K562 (cell line): Measurements from ENCODE around the gene DAGLA. TPM values are rescaled to one million over a fixed set of nuclear protein-coding genes. Genes with fewer than 3 reads are reported as not detected.

ENCODE experiments used
- DDX20 ChIP-seq: fragments of 450-650 bp; IDR thresholded peaks from 2 replicates; pipeline ENCODE4 v1.6.1; 2016; ENCODE audit warnings: missing genetic modification characterization, low read depth, mild to moderate bottlenecking, missing compliant biosample characterization, moderate library complexity
- GATA2 ChIP-seq: sonication (generic); formaldehyde crosslinking; IDR thresholded peaks from 2 replicates; pipeline ENCODE4 v1.4.0; 2020; ENCODE audit warnings: mild to moderate bottlenecking, missing genetic modification reagents
- U2AF1 ChIP-seq: fragments of 200-400 bp; formaldehyde crosslinking; optimal IDR thresholded peaks from 2 replicates; pipeline ENCODE3; 2017; ENCODE audit warnings: mild to moderate bottlenecking, low read depth, low read length, moderate library complexity
- YY1 ChIP-seq, 3 experiments: IDR thresholded peaks; 2 replicates each; pipeline ENCODE4 v1.6.1; 2011; ENCODE audit warnings: low read length in 2 of 3, mild to moderate bottlenecking in 2 of 3, moderate library complexity in 2 of 3, borderline replicate concordance in 1 of 3, control low read depth in 1 of 3, low read depth in 1 of 3; ENCODE audit not compliant: insufficient read depth in 3 of 3, insufficient replicate concordance in 2 of 3, control insufficient read depth in 1 of 3, insufficient read length in 1 of 3; ENCODE audit errors: extremely low read depth in 1 of 3
- polyA plus RNA-seq, 8 experiments: library from polyadenylated mRNA; depleted of rRNA in 4 of 8; stranded (reverse) in 5 of 8; unstranded in 3 of 8; fragments of >200 nt; fragmentation: Nextera tagmentation in 2 of 8; fragmentation: Illumina TruSeq in 1 of 8; extraction: Ambion mirVana in 2 of 8; extraction: Trizol in 1 of 8; gene quantifications; 2 replicates each; pipeline versions ENCODE4 v1.2.1 to v1.2.3, GENCODE V29; 2011 to 2014; ENCODE audit warnings: inconsistent platforms in 1 of 8, missing spikeins in 1 of 8
- total RNA-seq, 7 experiments: library from RNA; depleted of rRNA in 6 of 7; stranded (reverse); fragments of >200 nt in 6 of 7; fragmentation: Illumina TruSeq in 2 of 7; extraction: Trizol in 2 of 7; gene quantifications; 2 replicates each; pipeline versions ENCODE4 v1.2.1 to v1.2.3, GENCODE V29; 2011 to 2021; ENCODE audit warnings: low replicate concordance in 1 of 7
- TF ChIP-seq, protein P1 (sequence below): fragments of 200-600 bp; sonication (generic); IDR thresholded peaks from one replicate; pipeline ENCODE4 v1.6.1; 2012; ENCODE audit warnings: mild to moderate bottlenecking, low read depth, low read length, inconsistent platforms
- TF ChIP-seq, protein P2 (sequence below): fragments of 250-450 bp; sonication (Bioruptor Pico); IDR thresholded peaks from 2 replicates; pipeline ENCODE4 v1.4.0; 2020; ENCODE audit warnings: mild to moderate bottlenecking
- TF ChIP-seq, protein P3 (sequence below): fragments of 200-800 bp; sonication (Bioruptor generic); IDR thresholded peaks from 2 replicates; pipeline ENCODE4 v1.6.1; 2016; ENCODE audit warnings: missing genetic modification characterization, missing compliant biosample characterization

The DAGLA gene
- total and polyA plus RNA-seq, 9 of the 15 experiments (the other 6 are each of a cell fraction or from before 2014, with no cell fraction given) = 0.03 to 0.16 (median 0.04) TPM; not detected in 4

DNA sequence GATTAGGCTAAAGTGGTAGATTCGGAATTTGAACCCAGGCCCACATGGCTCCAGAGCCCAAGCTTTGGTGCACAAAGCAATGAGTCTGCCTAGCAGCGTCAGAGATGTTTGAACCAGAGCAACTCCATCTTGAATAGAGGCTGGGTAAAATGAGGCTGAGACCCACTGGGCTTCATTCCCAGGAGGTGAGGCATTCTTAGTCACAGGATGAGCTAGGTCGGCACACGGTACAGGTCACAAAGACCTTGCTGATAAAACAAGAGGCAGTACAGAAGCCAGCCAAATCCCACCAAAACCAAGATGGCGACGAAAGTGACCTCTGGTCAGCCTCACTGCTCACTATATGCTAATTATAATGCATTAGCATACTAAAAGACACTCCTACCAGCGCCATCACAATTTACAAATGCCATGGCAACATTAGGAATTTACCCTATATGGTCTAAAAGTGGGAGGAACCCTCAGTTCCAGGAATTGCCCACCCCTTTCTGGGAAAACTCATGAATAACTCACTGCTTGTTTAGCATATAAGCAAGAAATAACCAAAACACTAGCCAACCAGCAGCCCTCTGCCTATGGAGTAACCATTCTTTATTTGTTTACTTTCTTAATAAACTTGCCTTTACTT lies 40.3 kb upstream of the DAGLA start (continued):
- TF ChIP-seq, protein P1, sequence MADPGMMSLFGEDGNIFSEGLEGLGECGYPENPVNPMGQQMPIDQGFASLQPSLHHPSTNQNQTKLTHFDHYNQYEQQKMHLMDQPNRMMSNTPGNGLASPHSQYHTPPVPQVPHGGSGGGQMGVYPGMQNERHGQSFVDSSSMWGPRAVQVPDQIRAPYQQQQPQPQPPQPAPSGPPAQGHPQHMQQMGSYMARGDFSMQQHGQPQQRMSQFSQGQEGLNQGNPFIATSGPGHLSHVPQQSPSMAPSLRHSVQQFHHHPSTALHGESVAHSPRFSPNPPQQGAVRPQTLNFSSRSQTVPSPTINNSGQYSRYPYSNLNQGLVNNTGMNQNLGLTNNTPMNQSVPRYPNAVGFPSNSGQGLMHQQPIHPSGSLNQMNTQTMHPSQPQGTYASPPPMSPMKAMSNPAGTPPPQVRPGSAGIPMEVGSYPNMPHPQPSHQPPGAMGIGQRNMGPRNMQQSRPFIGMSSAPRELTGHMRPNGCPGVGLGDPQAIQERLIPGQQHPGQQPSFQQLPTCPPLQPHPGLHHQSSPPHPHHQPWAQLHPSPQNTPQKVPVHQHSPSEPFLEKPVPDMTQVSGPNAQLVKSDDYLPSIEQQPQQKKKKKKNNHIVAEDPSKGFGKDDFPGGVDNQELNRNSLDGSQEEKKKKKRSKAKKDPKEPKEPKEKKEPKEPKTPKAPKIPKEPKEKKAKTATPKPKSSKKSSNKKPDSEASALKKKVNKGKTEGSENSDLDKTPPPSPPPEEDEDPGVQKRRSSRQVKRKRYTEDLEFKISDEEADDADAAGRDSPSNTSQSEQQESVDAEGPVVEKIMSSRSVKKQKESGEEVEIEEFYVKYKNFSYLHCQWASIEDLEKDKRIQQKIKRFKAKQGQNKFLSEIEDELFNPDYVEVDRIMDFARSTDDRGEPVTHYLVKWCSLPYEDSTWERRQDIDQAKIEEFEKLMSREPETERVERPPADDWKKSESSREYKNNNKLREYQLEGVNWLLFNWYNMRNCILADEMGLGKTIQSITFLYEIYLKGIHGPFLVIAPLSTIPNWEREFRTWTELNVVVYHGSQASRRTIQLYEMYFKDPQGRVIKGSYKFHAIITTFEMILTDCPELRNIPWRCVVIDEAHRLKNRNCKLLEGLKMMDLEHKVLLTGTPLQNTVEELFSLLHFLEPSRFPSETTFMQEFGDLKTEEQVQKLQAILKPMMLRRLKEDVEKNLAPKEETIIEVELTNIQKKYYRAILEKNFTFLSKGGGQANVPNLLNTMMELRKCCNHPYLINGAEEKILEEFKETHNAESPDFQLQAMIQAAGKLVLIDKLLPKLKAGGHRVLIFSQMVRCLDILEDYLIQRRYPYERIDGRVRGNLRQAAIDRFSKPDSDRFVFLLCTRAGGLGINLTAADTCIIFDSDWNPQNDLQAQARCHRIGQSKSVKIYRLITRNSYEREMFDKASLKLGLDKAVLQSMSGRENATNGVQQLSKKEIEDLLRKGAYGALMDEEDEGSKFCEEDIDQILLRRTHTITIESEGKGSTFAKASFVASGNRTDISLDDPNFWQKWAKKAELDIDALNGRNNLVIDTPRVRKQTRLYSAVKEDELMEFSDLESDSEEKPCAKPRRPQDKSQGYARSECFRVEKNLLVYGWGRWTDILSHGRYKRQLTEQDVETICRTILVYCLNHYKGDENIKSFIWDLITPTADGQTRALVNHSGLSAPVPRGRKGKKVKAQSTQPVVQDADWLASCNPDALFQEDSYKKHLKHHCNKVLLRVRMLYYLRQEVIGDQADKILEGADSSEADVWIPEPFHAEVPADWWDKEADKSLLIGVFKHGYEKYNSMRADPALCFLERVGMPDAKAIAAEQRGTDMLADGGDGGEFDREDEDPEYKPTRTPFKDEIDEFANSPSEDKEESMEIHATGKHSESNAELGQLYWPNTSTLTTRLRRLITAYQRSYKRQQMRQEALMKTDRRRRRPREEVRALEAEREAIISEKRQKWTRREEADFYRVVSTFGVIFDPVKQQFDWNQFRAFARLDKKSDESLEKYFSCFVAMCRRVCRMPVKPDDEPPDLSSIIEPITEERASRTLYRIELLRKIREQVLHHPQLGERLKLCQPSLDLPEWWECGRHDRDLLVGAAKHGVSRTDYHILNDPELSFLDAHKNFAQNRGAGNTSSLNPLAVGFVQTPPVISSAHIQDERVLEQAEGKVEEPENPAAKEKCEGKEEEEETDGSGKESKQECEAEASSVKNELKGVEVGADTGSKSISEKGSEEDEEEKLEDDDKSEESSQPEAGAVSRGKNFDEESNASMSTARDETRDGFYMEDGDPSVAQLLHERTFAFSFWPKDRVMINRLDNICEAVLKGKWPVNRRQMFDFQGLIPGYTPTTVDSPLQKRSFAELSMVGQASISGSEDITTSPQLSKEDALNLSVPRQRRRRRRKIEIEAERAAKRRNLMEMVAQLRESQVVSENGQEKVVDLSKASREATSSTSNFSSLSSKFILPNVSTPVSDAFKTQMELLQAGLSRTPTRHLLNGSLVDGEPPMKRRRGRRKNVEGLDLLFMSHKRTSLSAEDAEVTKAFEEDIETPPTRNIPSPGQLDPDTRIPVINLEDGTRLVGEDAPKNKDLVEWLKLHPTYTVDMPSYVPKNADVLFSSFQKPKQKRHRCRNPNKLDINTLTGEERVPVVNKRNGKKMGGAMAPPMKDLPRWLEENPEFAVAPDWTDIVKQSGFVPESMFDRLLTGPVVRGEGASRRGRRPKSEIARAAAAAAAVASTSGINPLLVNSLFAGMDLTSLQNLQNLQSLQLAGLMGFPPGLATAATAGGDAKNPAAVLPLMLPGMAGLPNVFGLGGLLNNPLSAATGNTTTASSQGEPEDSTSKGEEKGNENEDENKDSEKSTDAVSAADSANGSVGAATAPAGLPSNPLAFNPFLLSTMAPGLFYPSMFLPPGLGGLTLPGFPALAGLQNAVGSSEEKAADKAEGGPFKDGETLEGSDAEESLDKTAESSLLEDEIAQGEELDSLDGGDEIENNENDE = no peak
- TF ChIP-seq GATA2 (CRISPR knock-in tag) = no peak
- TF ChIP-seq YY1 (IDR thresholded peaks at IDR 0.05; ENCODE audit: borderline replicate concordance in 1 of 3, control insufficient read depth in 1 of 3, extremely low read depth in 1 of 3, insufficient read depth in 3 of 3, insufficient read length in 1 of 3, insufficient replicate concordance in 2 of 3, low read depth in 1 of 3, low read length in 2 of 3) = peak in 2 of 3 experiments; percentile 29 to 73
- TF ChIP-seq, protein P2, sequence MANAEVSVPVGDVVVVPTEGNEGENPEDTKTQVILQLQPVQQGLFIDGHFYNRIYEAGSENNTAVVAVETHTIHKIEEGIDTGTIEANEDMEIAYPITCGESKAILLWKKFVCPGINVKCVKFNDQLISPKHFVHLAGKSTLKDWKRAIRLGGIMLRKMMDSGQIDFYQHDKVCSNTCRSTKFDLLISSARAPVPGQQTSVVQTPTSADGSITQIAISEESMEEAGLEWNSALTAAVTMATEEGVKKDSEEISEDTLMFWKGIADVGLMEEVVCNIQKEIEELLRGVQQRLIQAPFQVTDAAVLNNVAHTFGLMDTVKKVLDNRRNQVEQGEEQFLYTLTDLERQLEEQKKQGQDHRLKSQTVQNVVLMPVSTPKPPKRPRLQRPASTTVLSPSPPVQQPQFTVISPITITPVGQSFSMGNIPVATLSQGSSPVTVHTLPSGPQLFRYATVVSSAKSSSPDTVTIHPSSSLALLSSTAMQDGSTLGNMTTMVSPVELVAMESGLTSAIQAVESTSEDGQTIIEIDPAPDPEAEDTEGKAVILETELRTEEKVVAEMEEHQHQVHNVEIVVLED (CRISPR knock-in tag) = no peak
- TF ChIP-seq, protein P3, sequence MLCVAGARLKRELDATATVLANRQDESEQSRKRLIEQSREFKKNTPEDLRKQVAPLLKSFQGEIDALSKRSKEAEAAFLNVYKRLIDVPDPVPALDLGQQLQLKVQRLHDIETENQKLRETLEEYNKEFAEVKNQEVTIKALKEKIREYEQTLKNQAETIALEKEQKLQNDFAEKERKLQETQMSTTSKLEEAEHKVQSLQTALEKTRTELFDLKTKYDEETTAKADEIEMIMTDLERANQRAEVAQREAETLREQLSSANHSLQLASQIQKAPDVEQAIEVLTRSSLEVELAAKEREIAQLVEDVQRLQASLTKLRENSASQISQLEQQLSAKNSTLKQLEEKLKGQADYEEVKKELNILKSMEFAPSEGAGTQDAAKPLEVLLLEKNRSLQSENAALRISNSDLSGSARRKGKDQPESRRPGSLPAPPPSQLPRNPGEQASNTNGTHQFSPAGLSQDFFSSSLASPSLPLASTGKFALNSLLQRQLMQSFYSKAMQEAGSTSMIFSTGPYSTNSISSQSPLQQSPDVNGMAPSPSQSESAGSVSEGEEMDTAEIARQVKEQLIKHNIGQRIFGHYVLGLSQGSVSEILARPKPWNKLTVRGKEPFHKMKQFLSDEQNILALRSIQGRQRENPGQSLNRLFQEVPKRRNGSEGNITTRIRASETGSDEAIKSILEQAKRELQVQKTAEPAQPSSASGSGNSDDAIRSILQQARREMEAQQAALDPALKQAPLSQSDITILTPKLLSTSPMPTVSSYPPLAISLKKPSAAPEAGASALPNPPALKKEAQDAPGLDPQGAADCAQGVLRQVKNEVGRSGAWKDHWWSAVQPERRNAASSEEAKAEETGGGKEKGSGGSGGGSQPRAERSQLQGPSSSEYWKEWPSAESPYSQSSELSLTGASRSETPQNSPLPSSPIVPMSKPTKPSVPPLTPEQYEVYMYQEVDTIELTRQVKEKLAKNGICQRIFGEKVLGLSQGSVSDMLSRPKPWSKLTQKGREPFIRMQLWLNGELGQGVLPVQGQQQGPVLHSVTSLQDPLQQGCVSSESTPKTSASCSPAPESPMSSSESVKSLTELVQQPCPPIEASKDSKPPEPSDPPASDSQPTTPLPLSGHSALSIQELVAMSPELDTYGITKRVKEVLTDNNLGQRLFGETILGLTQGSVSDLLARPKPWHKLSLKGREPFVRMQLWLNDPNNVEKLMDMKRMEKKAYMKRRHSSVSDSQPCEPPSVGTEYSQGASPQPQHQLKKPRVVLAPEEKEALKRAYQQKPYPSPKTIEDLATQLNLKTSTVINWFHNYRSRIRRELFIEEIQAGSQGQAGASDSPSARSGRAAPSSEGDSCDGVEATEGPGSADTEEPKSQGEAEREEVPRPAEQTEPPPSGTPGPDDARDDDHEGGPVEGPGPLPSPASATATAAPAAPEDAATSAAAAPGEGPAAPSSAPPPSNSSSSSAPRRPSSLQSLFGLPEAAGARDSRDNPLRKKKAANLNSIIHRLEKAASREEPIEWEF = peak; percentile 91
- peak; percentile 81; the same call in 1 of the 2 replicates for TF ChIP-seq DDX20 (tag)
- TF ChIP-seq U2AF1 = no peak
